Stimulated activated CD8-positive, alpha-beta memory T cell treated with anti-CD3 and anti-CD28 coated beads, Interleukin-7, amount 100 ng/mL, for 4 hours (primary cell): Measurements from ENCODE around the gene PRKG1.
"Not testable (repeated sequence)": the region's sequence is repeated elsewhere in the genome, so short reads cannot be mapped to it uniquely, and the experiment has no call there.

Experiments used
- DNase-seq, 2 donors: peaks; one replicate each; pipeline ENCODE4 v3.0.0-alpha.2; 2020; ENCODE audit warnings: low read depth in 2 of 2

Gene PRKG1

GRCh38 chr10:52215745-52216361 is 1141.6 kb downstream of the PRKG1 start:
- DNase-seq: peak in 1 of 2 donors; percentile 2

- no peak for DNase-seq
Measured at GRCh38 chr10:52216852-52217251, 1142.6 kb downstream of the PRKG1 start.

- DNase-seq: no peak
Measured at GRCh38 chr10:52217531-52217930, 1143.2 kb downstream of the PRKG1 start.

GRCh38 chr10:52220947-52221346 is 1146.7 kb downstream of the PRKG1 start:
- no peak for DNase-seq

GRCh38 chr10:52221923-52222322 is 1147.6 kb downstream of the PRKG1 start:
- DNase-seq: no peak

- no peak for DNase-seq
Measured at GRCh38 chr10:52226197-52226847, 1152.0 kb downstream of the PRKG1 start.

GRCh38 chr10:52228556-52228955 is 1154.3 kb downstream of the PRKG1 start:
- DNase-seq: no peak

GRCh38 chr10:52229291-52229931 is 1155.1 kb downstream of the PRKG1 start:
- DNase-seq: no peak

GRCh38 chr10:52232561-52233350 is 1158.5 kb downstream of the PRKG1 start:
- no peak for DNase-seq

- not testable (repeated sequence) for DNase-seq
Measured at GRCh38 chr10:52233351-52233991, 1159.2 kb downstream of the PRKG1 start.

GRCh38 chr10:52239771-52240170 is 1165.5 kb downstream of the PRKG1 start:
- no peak for DNase-seq

GRCh38 chr10:52245547-52245946 is 1171.3 kb downstream of the PRKG1 start:
- no peak for DNase-seq

- not testable (repeated sequence) for DNase-seq
Measured at GRCh38 chr10:52247929-52248328, 1173.6 kb downstream of the PRKG1 start.

- DNase-seq: no peak
Measured at GRCh38 chr10:52248697-52249306, 1174.5 kb downstream of the PRKG1 start.

GRCh38 chr10:52249850-52250395 is 1175.6 kb downstream of the PRKG1 start:
- DNase-seq: no peak

GRCh38 chr10:52250510-52250909 is 1176.2 kb downstream of the PRKG1 start:
- DNase-seq: no peak

GRCh38 chr10:52252307-52252706 is 1178.0 kb downstream of the PRKG1 start:
- no peak for DNase-seq

- no peak for DNase-seq
Measured at GRCh38 chr10:52256832-52257691, 1182.8 kb downstream of the PRKG1 start.

GRCh38 chr10:52257692-52258075 is 1183.4 kb downstream of the PRKG1 start:
- DNase-seq: no peak

- no peak for DNase-seq
Measured at GRCh38 chr10:52258799-52259425, 1184.6 kb downstream of the PRKG1 start.
